GM19023 (cell line): ENCODE measurements around the gene ZNF717.
"Not testable (repeated sequence)": the region's sequence is repeated elsewhere in the genome, so short reads cannot be mapped to it uniquely, and the experiment has no call there.

Experiments used
- ATAC-seq: cut with Tn5 transposase; IDR thresholded peaks from one replicate; pipeline ENCODE4 v1.9.1; 2021; ENCODE audit warnings: mild to moderate bottlenecking, moderate library complexity; ENCODE audit not compliant: unreplicated experiment

Gene ZNF717

DNA sequence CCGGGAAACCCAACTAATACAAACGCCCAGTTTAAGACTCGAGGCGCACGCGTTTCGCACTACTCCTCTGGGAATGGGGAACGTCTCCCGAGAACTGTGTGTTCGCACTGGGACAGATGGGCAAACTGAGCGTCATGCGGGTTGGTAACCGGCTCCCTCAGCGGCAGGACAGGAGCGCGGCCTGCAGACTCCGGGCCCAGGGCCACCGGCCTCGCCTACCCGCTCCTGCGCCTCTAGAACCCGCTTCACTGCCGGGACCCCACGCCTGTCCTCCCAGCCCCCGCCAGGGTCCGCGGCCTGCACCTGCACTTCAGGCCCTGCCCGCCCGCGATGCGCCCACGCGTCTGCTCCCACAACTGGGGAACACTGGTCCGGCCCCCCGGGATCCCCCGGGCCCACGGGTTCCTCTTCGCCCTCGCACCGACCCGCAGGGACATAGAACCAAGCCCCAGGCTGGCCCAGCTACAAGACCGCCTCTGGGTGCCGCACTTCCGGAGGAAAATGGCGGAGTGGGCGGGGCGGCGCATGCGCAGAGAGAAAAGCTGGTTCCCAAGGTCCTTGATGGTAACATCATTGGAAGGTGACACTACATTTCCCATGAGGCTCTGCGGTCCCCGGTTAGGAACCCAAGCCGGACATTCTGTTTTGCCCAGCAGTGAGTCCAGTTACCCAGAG is at the start of gene ZNF717:
Gene ZNF717, minus strand, starts transcription at position 469 of the 675 bp plus-strand sequence. CDS start 2,187 bp downstream, outside the sequence.
- ATAC-seq, result not testable (repeated sequence)

DNA sequence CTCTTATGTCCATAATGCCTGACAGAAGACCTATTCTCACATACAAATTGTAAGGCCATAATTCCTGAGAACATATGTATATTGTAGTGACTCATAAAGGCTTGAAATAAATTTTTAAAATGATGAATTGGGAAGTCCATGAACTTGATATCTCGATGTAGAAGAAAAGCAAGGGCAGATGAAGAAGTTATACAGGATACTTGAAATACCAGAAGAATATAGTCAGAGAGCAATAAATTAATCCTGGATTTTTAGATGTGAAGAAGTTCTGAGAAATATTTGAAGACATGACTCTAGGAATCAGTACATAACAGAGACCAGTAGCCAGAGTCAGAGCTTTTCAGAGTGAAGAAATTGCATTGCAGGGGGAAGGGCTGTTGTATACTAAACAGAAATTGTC is 45.7 kb upstream of the ZNF717 start:
- not testable (repeated sequence) for ATAC-seq

DNA sequence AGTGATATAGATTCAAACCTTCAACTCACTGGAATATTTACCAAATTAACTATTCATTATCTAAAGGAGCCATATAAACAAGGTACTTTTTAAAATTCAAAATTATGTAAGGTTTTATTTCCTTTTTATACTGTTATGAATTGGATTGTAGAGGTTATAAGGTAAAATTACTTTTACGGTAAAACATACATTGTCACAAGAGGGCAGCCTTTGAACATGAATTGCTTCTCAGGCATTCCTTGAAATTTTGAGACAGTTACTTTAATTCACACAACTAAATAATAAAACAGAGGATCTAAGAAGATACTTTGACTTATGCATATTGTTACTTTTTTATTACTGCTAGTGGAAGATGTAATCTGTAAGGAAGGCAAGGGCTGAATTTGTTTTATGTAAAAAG is 32.7 kb upstream of the ZNF717 start:
- ATAC-seq, result not testable (repeated sequence)

DNA sequence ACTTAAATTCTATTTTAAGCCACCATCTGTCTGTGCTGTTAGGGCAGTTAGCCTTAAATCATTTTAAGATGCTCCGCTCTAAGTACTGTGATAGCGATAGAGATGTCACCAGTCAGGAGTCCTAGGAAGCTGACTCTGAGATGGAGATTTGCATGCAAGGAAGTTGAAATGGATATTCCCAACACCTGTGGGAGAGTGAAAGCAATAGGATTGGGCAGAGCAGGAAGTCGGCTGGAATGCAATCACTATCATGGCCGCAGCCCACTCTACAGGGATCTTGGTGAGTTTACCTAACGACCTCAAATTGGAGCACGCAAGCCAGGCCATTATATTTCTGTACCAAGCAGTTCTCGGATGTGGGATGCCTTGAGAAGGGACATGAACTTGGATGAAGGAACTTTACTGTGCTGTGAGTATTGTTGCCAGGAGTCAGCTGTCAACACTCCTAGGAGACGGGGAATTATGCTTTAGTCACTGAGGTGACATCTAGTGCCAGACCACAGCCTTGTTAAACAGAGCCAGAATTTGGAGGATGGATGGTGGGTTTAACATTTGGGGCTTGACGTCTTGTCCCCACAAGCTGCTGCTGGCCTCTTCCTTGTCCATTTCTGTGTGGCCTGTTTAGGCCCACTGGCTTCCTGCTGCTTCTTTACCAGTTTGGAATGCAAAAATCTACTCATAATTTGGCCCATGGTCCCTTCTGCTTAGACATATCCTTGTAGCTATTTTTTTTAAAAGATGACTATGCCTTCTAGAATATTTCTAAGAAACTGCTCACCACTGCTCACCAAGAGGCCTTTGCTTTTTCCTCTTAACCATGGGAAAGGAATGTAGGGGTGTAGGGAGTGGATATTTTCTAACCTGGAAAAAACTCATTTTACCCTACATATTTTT is 31.2 kb upstream of the ZNF717 start:
- not testable (repeated sequence) for ATAC-seq

DNA sequence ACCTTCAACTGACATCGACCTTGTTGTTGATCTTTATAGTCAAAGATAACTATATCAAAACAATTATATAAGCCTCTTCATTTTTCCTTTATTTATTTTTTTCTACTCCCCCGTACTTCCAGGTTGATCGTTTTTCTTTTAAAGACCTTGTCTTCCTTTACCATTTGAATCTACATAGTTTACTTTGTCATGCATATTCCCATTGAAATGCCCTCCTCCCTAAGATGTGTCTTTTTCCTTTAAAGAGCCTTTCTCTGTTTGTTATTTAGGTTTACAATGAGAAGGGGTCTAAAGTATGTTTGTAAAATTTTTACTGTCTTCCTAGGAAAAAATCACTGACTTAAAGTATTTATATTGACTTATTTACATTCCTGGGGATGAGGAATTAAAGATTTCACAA is 29.4 kb upstream of the ZNF717 start:
- no peak for ATAC-seq

DNA sequence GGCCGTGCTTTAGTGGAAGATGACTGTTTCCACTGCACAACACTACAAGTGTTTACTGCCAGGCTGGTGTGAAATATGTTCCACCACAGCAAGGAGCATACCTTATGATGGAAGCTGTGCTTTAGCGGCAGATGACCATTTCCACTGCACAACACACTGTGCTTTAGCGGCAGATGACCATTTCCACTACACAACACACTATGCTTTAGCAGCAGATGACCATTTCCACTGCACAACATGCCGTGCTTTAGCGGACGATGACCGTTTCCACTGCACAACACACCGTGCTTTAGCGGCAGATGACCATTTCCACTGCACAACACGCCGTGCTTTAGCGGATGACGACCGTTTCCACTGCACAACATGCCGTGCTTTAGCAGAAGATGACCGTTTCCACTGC is 2.8 kb downstream of the ZNF717 start:
- ATAC-seq, result no peak

DNA sequence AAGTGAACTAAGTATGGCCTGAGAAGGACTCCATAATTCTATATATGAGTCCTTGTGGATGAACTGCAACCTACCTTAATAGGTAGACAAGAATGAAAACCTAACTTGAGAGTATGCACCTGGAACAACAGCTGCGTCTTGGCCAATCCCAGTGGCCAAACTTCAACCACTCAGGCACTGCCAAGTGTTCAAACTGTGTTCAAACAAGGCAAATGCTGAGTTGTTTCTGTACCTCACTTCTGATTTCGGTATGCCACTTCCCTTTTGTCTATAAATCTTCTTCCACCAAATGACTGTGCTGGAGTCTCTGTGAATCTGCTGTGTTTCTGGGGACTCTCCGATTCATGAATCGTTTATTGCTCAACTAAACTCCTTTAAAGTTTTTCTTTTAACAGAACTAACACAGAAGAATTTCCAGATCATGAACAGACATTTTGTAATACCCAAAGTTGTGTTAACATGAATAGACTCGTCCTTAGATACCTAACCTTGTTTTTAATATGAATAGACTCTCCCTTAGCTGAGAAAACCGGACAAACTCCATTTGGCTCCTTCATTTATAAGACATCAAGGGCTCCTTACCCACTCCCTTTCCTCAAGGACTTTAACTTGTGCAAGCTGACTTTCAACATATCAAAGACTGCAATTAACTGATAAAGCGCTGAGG is 4.1 kb downstream of the ZNF717 start:
- ATAC-seq, result no peak

DNA sequence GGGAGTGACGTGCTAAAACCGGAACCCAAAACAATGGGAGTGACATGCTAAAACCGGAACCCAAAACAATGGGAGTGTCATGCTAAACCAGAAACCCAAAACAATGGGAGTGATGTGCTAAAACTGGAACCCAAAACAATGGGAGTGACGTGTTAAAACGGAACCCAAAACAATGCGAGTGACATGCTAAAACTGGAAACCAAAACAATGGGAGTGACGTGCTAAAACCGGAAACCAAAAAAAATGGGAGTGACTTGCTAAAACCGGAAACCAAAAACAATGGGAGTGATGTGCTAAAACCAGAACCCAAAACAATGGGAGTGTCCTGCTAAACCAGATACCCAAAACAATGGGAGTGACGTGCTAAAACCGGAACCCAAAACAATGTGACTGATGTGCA is 7.6 kb downstream of the ZNF717 start:
- not testable (repeated sequence) for ATAC-seq

DNA sequence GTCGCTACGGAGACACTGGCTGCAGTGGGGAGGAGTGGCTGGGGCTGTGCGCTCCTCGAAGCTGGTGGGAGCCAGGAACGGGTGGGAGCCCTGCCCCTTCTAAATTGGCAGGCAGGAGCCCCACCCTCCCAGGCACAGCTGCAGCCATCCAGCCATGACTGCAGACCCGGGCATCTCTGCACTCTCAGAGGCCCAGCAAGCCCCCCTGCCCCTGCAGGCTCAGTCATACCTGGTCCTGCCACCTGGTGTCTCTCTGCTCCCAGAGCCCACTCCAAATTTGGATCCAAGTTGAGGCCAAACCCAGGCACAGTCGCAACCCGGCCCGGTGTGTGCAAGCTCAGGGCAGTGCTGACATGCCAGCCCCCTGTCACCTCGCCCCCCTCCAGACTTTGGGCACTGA is 13.7 kb downstream of the ZNF717 start:
- not testable (repeated sequence) for ATAC-seq

DNA sequence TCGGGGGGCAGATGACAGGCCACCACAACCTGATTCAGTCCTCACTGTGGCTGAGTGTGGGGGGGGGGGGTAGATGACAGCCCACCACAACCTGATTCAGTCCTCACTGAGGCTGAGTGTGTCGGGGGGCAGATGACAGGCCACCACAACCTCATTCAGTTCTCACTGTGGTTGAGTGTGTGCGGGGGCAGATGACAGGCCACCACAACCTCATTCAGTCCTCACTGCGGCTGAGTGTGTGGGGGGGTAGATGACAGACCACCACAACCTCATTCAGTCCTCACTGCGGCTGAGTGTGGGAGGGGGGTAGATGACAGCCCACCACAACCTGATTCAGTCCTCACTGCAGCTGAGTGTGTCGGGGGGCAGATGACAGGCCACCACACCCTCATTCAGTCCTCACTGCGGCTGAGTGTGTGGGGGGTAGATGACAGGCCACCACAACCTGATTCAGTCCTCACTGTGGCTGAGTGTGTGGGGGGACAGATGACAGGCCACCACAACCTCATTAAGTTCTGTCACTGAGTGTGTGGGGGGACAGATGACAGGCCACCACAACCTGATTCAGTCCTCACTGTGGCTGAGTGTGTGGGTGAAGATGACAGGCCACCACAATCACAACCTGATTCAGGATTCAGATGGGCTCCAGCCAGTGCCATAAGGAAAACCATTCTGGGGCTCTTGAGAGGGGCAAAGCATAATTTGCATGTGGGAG is 16.9 kb downstream of the ZNF717 start:
- no peak for ATAC-seq

DNA sequence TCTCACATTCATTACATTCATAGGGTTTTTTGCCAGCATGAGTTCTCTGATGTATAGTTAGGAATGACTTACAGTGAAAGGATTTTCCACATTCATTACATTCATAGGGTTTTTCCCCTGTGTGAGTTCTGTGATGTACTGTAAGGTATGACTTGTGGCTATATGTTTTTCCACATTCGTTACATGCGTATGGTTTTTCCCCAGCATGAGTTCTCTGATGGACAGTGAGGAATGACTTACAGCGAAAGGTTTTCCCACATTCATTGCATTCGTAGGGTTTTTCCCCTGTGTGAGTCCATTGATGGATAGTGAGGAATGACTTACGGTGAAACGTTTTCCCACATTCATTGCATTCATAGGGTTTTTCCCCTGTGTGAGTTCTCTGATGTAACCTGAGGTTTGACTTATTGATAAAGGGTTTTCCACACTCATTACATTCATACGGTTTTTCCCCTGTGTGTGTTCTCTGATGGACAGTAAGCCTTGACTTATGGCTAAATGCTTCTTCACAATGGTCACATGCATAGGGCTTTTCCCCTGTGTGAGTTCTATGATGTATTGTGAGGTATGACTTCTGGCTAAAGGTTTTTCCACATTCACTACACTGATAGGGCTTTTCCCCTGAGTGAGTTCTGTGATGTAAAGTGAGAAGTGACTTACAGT is 47.4 kb downstream of the ZNF717 start:
- no peak for ATAC-seq

DNA sequence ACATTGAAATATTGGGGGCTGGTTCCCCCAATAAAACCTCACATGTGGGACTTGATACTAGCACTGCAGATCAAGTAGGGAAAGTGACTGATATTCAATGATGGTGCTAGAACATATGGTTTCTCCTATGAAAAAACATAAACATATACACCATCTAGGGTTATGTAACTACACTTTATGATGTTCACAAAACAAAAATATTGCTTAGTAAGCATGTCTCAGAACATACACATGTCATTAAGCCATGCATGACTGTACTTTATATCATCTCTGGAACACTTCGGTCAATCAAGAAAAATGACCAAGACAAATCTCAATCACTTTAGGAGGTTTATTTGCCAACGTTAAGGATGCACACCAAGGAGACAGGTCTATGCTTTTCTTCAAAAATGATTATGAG is 57.4 kb downstream of the ZNF717 start:
- no peak for ATAC-seq

DNA sequence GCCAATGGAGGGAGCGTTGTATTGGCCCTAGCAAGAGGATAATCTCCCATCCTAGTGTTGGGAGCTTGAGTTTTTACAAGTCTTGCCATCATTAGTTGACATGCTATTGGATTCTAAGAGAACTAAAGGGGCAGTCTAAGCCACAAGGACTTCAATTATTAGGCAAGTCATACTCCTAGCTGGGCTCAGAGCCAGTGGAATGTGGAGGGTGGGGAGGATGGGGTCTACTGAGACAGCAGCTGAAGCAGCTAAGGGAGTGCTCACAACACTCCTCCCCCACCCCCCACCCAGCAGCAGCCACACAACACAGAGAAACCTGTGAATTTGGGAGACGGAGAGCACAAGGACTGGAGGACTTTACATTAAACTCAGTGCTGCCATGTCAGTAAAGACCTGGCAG is 93.3 kb downstream of the ZNF717 start:
- no peak for ATAC-seq

DNA sequence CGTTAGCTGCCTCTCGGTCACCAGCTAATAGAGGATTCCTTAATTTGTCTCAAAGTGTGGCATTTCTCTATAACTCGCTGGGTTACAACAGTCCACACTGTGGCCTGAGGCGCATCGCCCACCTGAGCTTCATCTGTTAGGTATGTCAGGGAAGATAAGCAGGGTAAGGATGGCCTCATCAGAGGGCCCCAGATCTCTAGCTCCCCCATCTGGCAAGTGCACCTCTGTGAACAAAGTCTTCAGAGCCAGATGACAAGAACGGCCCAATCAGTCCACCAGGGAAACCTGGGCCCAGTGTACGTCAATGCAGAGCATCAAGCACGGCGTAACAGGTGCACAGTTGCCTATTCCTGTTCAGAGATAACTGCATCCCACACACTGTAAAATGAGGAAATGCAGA is 98.0 kb downstream of the ZNF717 start:
- ATAC-seq, result no peak
